ENCODE measurements around the gene GLT1D1. TPM values are rescaled to one million over a fixed set of nuclear protein-coding genes. Genes with fewer than 3 reads are reported as not detected.

GLT1D1 gene
- polyA plus RNA-seq, 3 donors: 40.6 to 55.6 (median 53.3) TPM

DNA sequence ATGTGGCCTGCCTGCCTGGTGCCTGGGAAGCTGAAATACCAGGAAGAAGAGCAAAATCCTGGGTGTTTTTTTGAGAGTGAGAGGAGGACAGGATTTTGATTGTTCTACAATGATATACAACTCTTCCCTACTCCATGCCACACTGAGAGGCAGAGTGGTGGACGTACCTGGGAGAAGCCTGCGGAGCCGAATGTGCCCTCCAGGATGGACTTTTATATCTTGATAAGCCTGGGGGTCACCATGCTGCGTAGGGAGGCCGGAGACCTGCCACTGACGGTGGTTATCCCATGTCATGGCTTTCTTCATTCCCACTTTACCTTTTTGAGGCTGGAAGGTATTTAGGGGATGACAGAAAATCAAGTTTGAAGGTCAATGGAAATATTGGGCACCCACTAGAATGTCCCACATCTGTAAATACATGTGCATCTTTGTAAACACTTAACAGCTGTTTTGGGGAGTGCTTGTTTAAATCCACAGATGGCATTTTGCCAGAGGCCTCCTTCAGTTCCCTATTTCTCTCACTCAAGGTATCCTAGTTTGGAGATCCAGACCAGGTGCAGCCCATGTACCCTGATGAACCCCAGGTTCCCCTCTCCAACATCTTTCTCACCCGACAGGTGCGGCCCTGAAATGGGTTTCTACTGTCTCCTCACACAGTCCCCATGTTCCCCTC, 1.1 kb upstream of the GLT1D1 start:
- peaks cover 11 to 31% of the 10 kb centered on the region in 2 donors for H3K36me3 Mint-ChIP-seq
- H3K79me2 ChIP-seq (ENCODE audit: insufficient read depth, low read length): peaks cover 44% of the 10 kb centered on the region
- H3K27ac Mint-ChIP-seq: peak overlapping the region in 6 of 7 donors; percentile 13 to 77 (median 68)
- TF ChIP-seq, protein P1, sequence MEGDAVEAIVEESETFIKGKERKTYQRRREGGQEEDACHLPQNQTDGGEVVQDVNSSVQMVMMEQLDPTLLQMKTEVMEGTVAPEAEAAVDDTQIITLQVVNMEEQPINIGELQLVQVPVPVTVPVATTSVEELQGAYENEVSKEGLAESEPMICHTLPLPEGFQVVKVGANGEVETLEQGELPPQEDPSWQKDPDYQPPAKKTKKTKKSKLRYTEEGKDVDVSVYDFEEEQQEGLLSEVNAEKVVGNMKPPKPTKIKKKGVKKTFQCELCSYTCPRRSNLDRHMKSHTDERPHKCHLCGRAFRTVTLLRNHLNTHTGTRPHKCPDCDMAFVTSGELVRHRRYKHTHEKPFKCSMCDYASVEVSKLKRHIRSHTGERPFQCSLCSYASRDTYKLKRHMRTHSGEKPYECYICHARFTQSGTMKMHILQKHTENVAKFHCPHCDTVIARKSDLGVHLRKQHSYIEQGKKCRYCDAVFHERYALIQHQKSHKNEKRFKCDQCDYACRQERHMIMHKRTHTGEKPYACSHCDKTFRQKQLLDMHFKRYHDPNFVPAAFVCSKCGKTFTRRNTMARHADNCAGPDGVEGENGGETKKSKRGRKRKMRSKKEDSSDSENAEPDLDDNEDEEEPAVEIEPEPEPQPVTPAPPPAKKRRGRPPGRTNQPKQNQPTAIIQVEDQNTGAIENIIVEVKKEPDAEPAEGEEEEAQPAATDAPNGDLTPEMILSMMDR (IDR thresholded peaks at IDR 0.05): no peak
- peak in 2 of 3 donors; percentile 38 to 49 for DNase-seq
- H3K27me3 Mint-ChIP-seq (ENCODE audit: low read depth in 3 of 3): peaks cover 2 to 11% (median 7%) of the 10 kb centered on the region in 3 donors
- no peaks in the 10 kb centered on the region for H3K9me3 ChIP-seq (replicated peaks in 1 of 2; ENCODE audit: control insufficient read depth in 1 of 2, insufficient read depth in 1 of 2, low read length in 2 of 2)
- intact Hi-C loops (cut with micrococcal nuclease): loop anchor here in 1 of 2 donors (5.0 kb wide), 2 partner anchors 35 to 65 kb away; no protein-coding TSS in a partner anchor
- WGBS (ENCODE audit: insufficient coverage): 100% methylated on average over 1 of the region's 8 CpGs
- H2AFZ ChIP-seq (ENCODE audit: insufficient read depth, low read depth, low read length, poor library complexity, severe bottlenecking): no peak overlapping the region
- H3K27me3 ChIP-seq (ENCODE audit: control insufficient read depth in 2 of 2, insufficient read depth in 2 of 2, low read length in 2 of 2): no peaks in the 10 kb centered on the region
- peaks cover 42% of the 10 kb centered on the region for H3K4me1 Mint-ChIP-seq
- peak overlapping the region; percentile 80 for H3K4me2 ChIP-seq (replicated peaks; ENCODE audit: extremely low read depth, low read length, poor library complexity, severe bottlenecking)
- no peak overlapping the region for H3K27ac ChIP-seq (ENCODE audit: low read depth in 1 of 2, low read length in 2 of 2)
- peak overlapping the region; percentile 65 to 69 for H3K4me3 Mint-ChIP-seq
- peaks cover 43 to 44% of the 10 kb centered on the region in 2 donors for H3K4me1 ChIP-seq (ENCODE audit: control insufficient read depth in 1 of 2, insufficient read depth in 2 of 2, low read length in 2 of 2)
- peaks cover 0 to 14% (median 4%) of the 10 kb centered on the region in 7 donors for H3K9me3 Mint-ChIP-seq
- peak overlapping the region in 1 of 3 experiments; percentile 94 for H3K4me3 ChIP-seq (replicated peaks in 1 of 3; ENCODE audit: low read depth in 2 of 3, low read length in 3 of 3)
- H4K20me1 ChIP-seq (ENCODE audit: insufficient read depth, low read length): no peaks in the 10 kb centered on the region
- no peak overlapping the region for H3K9ac ChIP-seq (ENCODE audit: insufficient read depth, low read length, poor library complexity, severe bottlenecking)
- H3K36me3 ChIP-seq (replicated peaks in 1 of 2; ENCODE audit: control insufficient read depth in 1 of 2, insufficient read depth in 2 of 2, low read length in 2 of 2): no peaks in the 10 kb centered on the region

DNA sequence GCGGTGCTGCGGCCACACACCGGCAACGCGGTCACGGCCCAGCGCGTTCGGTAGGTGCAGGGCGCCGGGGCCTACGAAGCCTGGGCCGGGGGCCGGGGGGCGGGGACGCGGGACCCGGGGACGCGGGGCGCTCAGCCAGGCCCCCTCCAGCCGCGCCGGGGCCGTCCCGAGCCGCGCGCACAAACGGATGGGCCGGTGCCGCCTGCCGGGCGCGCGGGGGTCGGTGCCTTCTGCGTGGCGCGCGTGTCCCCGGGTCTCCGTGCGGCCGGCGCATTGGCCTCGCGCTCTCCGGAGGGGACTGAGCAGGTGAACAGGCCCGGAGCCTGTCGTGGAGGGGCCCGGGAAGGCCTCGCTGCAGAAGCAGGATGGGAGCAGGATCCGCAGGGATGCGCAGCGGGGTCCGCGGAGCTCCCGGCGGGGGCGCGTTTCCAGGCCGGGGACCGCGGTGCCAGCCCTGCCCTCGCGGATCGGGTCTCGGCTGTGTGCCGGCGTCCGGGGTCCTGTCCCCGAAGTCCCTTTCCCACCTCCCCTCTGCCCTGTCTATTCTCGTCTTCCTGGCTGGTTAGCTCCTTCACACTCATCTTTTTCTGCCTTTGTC, 421 bp downstream of the GLT1D1 start:
- peak in 1 of 3 donors; percentile 29 for DNase-seq
- Mint-ChIP-seq H3K4me1 (peaks cover 57% of the 10 kb centered on the region), H3K27me3 (ENCODE audit: low read depth in 3 of 3) (peaks cover 0 to 9% (median 6%) of the 10 kb centered on the region in 3 donors), H3K27ac (peak overlapping the region; percentile 91 to 99 (median 98)), H3K36me3 (peaks cover 16 to 28% of the 10 kb centered on the region in 2 donors), H3K4me3 (peak overlapping the region; percentile 74 to 94), H3K9me3 (peaks cover 0 to 8% (median 0%) of the 10 kb centered on the region in 7 donors)
- H3K27ac ChIP-seq (ENCODE audit: low read depth in 1 of 2, low read length in 2 of 2): peak overlapping the region; percentile 93 to 98
- WGBS (ENCODE audit: insufficient coverage): under 1% methylated on average over 68 of the region's 74 CpGs
- H3K79me2 ChIP-seq (ENCODE audit: insufficient read depth, low read length): peaks cover 56% of the 10 kb centered on the region
- H2AFZ ChIP-seq (ENCODE audit: insufficient read depth, low read depth, low read length, poor library complexity, severe bottlenecking): peak overlapping the region; percentile 84
- H3K9me3 ChIP-seq (replicated peaks in 1 of 2; ENCODE audit: control insufficient read depth in 1 of 2, insufficient read depth in 1 of 2, low read length in 2 of 2): no peaks in the 10 kb centered on the region
- TF ChIP-seq, protein P1 (IDR thresholded peaks at IDR 0.05): no peak
- no peaks in the 10 kb centered on the region for H3K27me3 ChIP-seq (ENCODE audit: control insufficient read depth in 2 of 2, insufficient read depth in 2 of 2, low read length in 2 of 2)
- intact Hi-C loops (cut with micrococcal nuclease): loop anchor here in 1 of 2 donors (5.0 kb wide), 2 partner anchors 36 to 64 kb away; no protein-coding TSS in a partner anchor
- H4K20me1 ChIP-seq (ENCODE audit: insufficient read depth, low read length): peaks cover 4% of the 10 kb centered on the region
- no peaks in the 10 kb centered on the region for H3K36me3 ChIP-seq (replicated peaks in 1 of 2; ENCODE audit: control insufficient read depth in 1 of 2, insufficient read depth in 2 of 2, low read length in 2 of 2)
- H3K4me3 ChIP-seq (replicated peaks in 1 of 3; ENCODE audit: low read depth in 2 of 3, low read length in 3 of 3): peak overlapping the region; percentile 68 to 94 (median 73)
- H3K4me2 ChIP-seq (replicated peaks; ENCODE audit: extremely low read depth, low read length, poor library complexity, severe bottlenecking): peak overlapping the region; percentile 80
- peak overlapping the region; percentile 96 for H3K9ac ChIP-seq (ENCODE audit: insufficient read depth, low read length, poor library complexity, severe bottlenecking)
- H3K4me1 ChIP-seq (ENCODE audit: control insufficient read depth in 1 of 2, insufficient read depth in 2 of 2, low read length in 2 of 2): peaks cover 55 to 56% of the 10 kb centered on the region in 2 donors

All from CD14-positive monocyte (primary cell).